NCI-H82 (cell line): ENCODE measurements around the gene ERP29.
"Not testable (repeated sequence)": the region's sequence is repeated elsewhere in the genome, so short reads cannot be mapped to it uniquely, and the experiment has no call there.

Experiments used
- DNase-seq: peaks from one replicate; lab custom pipeline; 2025; lab: John Stamatoyannopoulos, UW

Gene ERP29

DNA sequence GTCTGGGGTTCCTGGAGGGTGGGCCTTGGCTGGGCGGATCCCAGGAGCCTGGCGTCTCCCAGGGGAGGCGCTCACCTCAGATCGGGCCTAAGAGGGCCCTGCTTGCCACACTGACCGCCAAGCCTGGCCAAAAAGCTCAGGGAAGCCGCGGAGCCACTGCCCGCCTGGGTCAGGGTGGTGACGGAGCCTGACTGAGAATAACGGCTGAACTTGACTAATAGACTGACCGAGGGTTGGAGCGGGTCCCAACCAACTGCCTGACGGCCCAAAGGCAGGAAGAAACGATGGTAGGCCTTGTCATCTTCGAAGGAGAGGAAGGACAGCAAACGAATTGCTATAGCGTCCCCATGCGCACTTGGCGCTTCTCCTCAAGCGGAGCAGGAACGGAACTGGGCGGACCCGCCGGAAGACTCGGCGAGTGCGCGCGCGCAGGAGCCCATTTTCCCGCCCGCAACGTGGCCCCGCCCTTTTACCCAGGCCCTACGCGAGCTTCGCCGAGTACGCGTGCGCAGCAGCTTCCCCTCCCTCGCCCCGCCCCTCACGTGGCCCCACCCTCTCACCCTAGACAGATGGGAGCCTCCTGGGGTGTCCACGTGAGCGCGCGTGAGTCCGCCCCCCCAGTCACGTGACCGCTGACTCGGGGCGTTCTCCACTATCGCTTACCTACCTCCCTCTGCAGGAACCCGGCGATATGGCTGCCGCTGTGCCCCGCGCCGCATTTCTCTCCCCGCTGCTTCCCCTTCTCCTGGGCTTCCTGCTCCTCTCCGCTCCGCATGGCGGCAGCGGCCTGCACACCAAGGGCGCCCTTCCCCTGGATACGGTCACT, at the start of gene ERP29, which contains the start of gene TMEM116:
ERP29 (plus strand) TSS at position 652 of the 826 bp plus-strand sequence; CDS start at position 692, 40 bp downstream.
TMEM116 (minus strand) TSS at position 391 of the 826 bp plus-strand sequence. CDS start 7,895 bp downstream, outside the sequence.
- DNase-seq, result peak; percentile 99

DNA sequence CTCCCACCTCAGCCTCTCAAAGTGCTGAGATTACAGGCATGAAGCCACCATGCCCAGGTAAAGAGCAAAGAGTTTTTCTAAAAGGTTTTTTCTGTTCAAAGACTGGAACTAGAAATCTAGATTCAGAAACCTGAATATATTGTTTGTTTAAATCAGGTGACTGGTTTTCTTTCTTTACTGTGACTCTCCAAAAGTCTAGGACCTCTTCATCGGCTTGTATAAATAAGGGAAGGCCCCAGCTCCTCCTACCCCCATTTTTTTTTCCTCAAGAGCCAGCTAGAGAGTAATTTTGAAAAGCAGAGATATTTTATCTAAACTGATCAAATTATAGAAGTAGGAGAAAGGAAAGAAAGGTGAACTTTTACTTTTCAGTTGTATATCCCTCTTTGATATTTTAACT, 48.3 kb upstream of the ERP29 start:
- no peak for DNase-seq

DNA sequence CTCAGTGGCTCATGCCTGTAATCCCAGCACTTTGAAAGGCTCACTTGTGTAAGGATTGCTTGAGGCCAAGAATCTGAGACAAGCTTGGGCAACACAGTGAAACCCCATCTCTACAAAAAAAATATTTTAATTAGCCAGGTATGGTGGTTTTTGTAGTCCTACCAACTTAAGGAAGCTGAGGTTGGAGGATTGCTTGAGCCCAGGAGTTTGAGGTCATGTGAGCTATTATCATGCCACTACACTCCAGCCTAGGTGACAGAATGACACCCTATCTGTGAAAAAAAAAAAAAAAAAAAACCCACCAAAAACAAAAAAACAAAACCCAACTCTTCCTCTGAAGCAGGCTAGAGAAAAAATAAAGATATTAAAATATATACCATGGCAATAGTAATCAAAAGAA, 41.4 kb upstream of the ERP29 start:
- no peak for DNase-seq

DNA sequence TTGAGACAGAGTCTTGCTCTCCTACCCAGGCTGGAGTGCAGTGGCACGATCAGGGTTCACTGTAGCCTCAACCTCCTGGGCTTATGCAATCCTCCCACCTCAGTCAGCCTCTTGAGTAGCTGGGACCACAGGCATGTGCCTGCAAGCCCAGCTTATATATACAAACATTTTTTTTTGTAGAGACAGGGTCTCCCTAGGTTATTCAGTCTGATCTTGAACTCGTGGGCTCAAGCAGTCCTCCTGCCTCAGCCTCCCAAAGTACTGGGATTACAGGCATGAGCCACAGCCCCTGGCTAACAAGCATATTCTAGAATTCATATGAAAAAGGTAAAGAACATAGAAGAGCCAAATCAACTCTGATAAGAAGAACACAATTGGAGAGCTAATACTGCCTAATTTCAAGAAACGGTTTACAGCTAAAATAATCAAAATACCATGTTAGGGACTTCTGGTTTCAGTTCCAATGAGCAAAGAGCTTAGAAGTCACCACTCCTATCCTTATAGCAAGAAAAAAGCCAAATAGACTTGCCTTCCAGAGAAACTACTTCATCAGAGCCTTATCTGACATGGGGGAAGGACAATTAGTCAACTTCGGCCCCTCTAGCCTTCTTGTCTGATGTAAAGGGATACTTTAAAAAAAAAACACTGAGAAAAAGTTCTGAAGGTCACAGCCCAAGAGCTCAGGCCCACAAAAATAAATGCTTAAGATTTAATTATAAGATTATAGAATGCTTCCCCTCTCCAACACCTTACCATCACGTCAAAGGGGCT, 37.9 kb upstream of the ERP29 start:
- no peak for DNase-seq

DNA sequence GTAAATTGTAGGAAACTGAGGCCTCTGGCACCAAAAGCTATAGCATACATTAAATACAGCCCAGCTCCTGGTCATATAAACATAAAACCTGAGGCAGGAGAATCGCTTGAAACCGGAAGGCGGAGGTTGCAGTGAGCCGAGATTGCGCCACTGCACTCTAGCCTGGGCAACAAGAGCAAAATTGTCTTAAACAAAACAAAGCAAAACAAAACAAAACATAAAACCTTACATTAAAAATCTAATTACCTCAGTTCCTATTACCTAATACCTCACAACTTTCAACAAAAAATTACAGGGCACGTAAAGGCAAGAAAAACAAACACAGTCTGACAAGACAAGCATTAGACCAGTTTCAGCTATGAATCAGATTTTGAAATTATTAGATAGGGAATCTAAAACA, 36.9 kb upstream of the ERP29 start:
- DNase-seq, result no peak

- no peak for DNase-seq
Measured at GRCh38 chr12:111976860-111977259, 36.4 kb upstream of the ERP29 start.

DNA sequence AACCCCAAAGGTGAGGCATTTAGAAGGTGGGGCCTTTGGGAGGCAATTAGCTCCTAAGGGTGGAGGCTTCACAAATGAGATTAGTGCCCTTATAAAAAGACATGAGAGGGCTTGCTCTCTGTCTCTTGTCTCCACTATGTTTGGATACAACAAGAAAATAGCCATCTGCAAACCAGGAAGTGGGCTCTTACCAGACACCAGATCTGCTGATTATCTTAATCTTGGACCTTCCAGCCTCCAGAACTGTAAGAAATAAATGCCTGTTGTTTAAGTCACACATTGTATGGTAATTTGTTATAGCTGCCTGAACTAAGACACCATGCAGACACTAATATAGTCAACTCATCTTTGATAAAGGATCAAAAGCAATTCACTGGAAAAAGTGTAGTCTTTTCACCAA, 34.7 kb upstream of the ERP29 start:
- DNase-seq, result peak; percentile 40

GRCh38 chr12:111980598-111980997, 32.6 kb upstream of the ERP29 start:
- no peak for DNase-seq

DNA sequence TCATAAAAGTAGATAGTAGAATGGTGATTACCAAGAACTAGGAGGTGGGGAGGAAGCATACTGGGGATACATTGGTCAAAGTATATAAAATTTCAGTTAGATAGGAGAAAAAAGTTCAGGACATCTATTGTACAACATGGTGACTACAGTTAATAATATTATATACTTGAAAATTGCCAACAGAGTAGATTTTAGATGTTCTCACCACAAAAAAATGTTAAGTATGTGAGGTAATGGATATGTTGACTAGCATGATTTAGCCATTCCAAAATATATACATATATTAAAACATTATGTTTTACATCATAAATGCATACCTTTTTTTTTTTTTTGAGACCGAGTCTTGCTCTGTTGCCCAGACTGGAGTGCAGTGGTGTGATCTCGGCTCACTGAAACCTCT, 31.2 kb upstream of the ERP29 start:
- no peak for DNase-seq

DNA sequence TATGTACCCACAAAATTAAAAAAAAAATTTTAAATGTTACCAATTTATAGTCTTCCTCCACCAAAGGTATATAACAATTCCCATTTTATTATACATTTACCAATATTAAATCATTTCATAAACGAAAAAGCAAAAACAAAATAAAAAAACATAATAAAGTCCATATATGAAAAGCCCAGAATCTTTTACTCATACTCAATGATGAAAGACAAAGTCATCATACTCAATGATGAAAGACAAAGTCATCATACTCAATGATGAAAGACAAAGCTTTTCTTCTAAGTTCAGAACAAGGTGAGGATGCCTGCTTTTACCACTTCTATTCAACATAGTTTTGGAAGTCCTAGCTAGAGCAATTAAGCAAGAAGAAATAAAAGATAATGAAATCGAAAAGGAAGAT, 28.4 kb upstream of the ERP29 start:
- DNase-seq, result no peak

DNA sequence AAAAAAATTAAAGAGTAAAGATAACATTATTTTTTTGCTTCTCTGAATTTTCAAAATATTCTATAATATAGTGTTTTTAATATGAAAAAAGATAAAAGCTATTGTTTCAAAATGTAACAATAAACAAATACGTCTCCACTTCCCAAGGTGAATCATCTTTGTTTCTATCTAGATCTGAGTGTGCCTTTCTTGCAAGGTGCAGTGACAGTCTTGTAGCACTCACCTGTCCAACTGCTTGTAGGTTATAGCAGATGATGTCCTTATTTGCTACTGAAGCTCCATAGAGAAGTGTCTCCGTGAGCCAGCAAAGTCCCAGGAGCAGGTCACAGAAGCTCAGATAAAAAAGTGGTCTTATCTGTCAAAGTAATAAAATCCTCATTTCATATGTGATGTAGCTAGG, 21.7 kb upstream of the ERP29 start:
- DNase-seq, result no peak

DNA sequence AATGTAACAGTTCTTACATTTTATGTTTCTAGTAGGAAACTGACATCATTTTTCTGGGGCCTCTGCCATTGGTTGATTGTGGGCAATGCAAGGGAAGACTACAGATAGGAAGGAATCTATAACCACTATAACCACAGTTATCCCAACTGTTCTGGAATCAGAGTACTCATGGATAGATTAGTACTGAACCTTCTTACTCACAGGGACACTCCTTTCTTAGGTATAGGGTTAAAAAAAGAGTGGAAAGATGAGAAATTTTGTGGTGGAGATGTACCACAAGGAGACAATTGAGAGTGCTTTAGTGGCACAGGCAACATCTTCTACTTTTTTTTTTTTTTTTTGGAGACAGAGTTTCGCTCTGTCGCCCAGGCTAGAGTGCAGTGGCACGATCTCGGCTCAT, 21.3 kb upstream of the ERP29 start:
- DNase-seq, result no peak

- no peak for DNase-seq
Measured at GRCh38 chr12:111992464-111992863, 20.8 kb upstream of the ERP29 start.

- DNase-seq, result no peak
Measured at GRCh38 chr12:111993292-111994150, 19.7 kb upstream of the ERP29 start.

DNA sequence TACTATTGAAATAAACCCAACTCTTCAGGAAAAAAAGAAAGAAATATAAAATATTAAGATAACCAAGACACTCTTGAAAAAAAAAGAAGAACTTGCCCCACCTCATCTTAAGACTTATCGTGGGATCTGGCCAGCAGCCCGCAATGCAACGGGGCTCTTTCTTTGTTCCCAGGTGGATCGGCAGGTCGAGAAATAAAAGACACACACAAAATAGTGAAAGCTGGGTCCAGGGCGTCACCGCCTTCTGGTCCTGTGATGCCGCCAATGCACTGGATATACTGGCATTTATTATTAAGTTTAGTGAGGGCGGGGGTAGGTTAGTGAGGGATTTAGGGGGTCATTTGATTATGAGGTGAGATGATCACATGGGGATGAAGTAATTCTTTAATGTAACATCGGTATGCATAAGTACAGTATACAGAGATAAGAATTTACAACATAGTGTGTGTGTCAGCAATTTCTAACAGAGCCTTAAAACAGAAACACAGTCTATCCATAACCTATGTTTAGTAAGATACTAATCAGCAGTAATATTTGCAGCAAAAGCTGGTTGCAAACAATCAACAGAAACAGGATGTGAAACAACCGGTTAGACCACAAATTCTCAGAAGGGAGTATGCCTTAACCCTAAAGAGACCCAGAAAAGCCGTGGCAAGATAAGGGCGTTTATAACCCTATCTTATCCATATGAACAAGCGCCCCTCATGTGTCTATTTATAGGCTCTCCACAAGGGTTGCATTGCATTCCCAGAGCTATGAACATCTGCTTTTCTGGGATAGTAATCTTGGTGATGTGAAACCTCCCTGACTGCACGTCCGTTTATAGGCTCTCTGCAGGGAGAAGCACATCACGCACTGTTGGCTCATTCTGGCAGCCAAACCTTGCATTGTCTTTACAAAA, 18.8 kb upstream of the ERP29 start:
- DNase-seq, result not testable (repeated sequence)

DNA sequence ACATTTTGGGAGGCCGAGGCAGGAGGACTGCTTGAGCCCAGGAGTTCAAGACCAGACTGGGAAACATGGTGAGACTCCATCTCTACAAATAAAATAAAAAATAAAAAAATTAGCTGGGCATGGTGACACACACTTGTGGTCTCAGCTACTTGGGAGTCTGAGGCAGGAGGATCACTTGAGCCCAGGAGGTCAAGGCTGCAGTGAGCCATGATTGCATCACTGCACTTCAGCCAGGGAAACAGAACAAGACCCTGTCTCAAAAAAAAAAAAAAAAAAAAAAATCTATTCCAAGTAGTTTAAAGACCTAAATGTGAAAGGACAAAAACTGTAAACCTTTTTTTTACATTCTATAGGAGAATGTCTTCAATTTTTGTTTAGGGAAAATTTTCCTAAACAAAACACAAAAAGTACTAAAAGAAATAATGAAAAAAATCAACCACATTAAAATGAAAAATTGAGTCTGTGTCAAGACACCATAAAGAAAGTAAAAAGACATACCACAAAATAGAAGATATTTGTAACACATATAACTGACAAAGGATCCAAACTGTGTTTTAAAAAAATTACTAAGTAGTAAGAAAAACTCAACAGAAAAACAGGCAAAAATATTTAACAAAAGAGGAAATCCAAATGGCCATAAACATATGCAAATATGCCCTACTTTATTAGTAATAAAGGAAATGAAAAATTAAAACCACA, 17.3 kb upstream of the ERP29 start:
- no peak for DNase-seq

- DNase-seq, result no peak
Measured at GRCh38 chr12:111997300-111997699, 15.9 kb upstream of the ERP29 start.

- no peak for DNase-seq
Measured at GRCh38 chr12:111998015-111998414, 15.2 kb upstream of the ERP29 start.

GRCh38 chr12:111999129-111999528, 14.1 kb upstream of the ERP29 start:
- not testable (repeated sequence) for DNase-seq

DNA sequence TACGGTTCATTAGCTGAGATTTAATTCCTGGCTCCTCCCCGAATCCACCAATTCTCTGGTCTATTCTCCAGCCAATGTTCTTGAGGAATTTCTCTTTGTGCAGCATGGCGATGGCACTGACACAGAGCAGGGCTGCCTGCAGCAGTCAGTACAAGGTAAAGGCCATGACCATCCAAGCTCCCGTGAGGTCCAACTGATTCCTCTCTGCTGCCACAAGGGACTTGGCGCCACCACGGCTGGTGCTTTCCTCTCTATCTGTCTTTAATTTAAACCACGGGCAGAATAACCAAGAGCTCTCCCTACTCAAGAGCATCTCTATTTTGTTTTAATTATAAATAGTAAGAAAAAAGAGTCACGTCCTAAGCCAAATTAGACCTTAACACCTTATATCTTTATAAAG, 12.4 kb upstream of the ERP29 start:
- no peak for DNase-seq

DNA sequence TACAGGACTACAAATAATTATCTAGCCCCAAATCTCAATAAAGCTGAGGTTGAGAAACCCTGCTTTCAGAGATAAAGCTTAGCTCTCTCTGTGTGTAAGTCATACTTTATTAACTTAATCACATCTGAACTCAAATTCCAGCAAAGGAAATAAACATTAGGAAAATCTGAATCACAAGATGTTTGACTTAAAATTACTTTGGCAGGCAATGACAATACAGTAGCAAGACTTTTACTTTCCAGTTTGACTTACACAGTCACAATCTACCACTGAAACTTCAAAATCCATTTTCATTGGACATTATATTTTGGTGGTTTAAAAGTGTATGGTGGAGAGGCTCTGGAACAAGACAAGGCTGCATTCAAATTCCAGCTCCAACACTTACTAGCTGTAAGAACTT, 11.7 kb upstream of the ERP29 start:
- no peak for DNase-seq
